Retina (tissue), 1 donor: ENCODE measurements around the gene DHX40.
A peak's percentile ranks its signal among the peaks of the same experiment; 100 is the strongest.
"Not testable (repeated sequence)": the region's sequence is repeated elsewhere in the genome, so short reads cannot be mapped to it uniquely, and the experiment has no call there.

ENCODE experiments used
- DNase-seq: peaks from one replicate; pipeline ENCODE4 v3.0.0-alpha.2; 2016

The DHX40 gene

GRCh38 chr17:59565171-59565958, at the start of gene DHX40:
Gene DHX40, plus strand, starts transcription at chr17:59565610. Its CDS starts 62 bp downstream, at chr17:59565672.
- DNase-seq: peak; percentile 98

DNA sequence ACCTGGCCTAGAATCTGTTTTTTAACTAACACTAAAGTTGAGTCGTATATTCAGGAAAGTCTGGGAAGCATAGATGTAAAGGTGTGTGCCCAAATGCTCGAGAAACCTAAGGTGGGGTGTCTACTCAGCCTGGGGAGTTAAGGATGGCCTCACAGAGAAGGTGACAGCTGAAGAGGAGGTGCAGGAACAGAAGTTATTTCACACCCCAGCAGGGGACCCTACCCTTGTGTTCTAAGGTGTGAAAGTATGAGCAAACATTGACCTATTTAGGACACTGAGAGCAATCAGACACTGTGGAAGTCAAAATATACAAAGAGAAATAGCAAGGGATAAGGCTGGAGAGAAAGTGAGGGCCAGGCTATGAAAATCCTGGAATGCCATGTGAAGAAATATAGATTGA, 49.0 kb upstream of the DHX40 start:
- DNase-seq: no peak

GRCh38 chr17:59519132-59519531, 46.3 kb upstream of the DHX40 start:
- no peak for DNase-seq

- DNase-seq: no peak
These were observed 45.2 kb upstream of the DHX40 start for GRCh38 chr17:59520251-59520650.

DNA sequence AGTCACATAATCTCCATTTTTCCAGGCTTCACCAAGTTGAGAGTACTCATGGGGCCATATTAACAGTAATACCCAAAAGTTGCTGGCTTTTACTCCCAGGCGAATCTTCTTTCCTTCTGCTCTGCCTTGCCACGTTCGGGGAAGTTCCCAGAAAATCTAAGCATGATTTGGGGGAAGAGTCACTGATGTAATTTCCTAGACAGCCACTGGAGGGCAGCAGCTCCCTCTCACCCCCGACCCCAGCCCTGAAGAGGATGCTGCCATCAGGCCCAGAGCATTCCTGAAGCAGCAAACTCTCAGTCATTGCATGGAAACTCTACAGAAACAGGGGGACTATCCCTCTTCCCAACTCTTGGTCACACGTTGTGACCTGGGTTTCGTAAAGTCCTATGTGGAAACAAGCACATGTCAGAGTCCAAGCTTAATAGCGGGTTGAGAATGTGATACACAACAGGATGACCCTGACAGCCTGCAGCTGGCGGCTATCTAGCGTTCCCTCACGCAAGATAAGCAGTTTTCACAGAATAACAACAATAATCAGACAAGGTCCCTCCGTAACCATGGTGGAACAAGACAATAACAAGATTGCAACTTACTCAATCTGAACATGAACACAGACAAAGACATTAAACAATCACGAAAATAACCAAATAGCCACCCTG, 43.8 kb upstream of the DHX40 start:
- peak; percentile 77 for DNase-seq

DNA sequence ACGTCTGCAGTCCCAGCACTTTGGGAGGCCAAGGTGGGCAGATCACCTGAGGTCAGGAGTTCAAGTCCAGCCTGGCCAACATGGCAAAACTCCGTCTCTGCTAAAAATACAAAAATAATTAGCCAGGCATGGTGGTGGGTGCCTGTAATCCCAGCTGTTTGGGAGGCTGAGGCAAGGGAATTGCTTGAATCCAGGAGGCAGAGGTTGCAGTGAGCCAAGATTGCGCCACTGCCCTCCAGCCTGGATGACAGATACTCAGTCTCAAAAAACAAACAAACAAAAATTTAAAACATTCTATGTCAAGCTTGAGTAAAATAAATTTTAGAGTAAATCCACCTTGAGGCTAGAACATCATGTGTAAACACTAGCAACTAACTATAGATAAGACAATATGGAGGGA, 40.5 kb upstream of the DHX40 start:
- not testable (repeated sequence) for DNase-seq

- no peak for DNase-seq
These were observed 39.7 kb upstream of the DHX40 start for GRCh38 chr17:59525668-59526067.

GRCh38 chr17:59526451-59526850, 39.0 kb upstream of the DHX40 start:
- no peak for DNase-seq

DNA sequence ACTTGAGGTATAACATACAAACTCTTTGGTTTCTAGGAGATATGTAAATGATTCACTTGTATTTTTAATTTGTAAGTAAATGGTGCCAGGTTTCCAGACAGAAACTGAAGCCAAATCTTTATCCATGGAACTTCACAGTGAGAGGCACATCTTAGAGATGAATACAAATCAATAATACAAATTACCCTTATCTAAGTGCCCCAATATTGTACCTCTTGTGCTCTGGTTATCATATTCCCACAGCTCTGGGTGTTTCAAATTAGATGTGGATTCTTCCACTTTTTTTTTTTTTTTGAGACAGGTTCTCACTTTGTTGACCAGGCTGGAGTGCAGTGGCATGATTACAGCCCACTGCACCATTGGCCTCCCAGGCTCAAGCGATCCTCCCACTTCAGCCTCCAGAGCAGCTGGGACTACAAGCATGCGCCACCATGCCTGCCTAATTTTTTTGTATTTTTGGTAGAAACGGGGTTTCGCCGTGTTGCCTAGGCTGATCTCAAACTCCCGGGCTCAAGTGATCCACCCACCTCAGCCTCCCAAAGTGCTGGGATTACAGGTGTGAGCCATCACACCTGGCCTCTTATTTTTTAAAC, 38.0 kb upstream of the DHX40 start:
- DNase-seq: no peak

DNA sequence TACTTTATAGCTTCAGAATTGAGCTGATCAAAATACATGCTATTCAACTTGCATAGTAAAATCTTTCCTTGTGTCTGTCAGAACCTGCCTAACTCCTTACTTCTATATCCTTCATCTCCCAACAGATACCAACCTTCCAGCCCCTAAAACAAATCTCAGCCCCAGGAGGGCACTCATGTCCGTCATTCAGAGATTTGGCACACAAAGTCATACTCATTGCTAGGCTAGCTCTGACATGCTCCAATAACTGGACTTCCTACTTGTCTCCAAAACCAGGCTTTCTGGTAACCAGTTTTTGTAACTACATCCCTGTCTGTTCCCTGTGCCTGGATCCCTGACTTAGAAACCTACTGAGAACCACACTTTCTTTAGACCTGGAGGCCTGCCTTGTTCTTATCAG, 37.5 kb upstream of the DHX40 start:
- DNase-seq: no peak

DNA sequence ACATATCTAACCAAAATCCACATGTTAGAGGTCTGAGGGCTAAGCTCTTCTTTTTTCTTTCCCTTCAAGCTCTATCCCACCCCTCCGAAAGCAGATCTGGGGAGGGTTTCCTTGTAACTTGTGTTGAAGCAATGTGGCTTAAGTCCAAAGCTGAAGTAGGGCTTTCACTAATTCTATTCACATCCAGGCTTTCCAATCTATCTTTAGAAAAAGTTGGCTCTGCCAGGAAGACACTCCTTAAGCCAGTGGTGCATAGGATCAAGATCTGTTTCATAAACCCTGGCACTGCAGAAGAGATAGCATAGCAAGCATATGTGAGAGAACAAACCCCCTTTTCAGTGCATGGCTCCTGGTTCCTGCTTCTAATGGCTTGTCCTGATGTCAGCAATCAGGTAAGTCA, 34.9 kb upstream of the DHX40 start:
- no peak for DNase-seq

- no peak for DNase-seq
These were observed 31.7 kb upstream of the DHX40 start for GRCh38 chr17:59533694-59534093.

GRCh38 chr17:59534583-59534982, 30.8 kb upstream of the DHX40 start:
- DNase-seq: no peak

GRCh38 chr17:59538195-59538909, 27.1 kb upstream of the DHX40 start:
- no peak for DNase-seq

- no peak for DNase-seq
These were observed 22.3 kb upstream of the DHX40 start for GRCh38 chr17:59542960-59543635.

GRCh38 chr17:59545942-59546341, 19.5 kb upstream of the DHX40 start:
- no peak for DNase-seq

DNA sequence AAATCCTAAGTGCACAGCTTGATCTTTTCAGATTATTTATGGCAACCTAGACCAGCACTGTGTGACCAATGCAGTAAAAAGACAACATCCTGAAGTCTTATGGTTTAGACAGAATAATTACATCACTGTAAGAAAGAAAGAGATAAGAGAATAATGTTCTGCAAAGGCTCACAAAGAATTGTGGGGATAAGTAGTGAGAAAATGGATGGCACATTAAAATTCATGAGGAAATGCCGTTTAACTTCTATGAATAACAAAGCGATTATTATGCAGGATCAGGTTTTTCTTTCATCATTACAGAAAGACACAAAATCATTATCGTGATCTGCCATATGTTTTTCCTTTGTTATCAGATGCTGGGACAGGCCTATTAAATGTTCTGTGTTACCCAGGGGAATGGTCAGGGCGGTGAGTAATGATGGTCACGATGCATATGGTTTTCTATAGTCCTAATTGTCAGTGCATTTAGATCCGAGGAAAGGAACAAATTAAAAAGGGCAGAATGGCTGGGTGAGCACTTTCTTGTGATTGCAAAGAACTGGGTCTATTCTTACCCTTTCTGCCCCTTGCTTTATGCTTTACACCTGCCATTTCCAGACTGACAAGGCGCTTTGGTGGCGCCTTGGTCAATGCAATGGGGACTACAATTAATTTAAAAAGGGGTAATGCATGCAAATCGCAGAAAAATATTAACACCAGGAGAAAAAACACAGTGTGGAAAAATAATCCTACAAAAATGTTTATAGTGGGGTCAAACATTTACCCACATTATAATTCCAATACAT, 18.1 kb upstream of the DHX40 start:
- peak; percentile 22 for DNase-seq

GRCh38 chr17:59548985-59549384, 16.4 kb upstream of the DHX40 start:
- DNase-seq: not testable (repeated sequence)

- no peak for DNase-seq
These were observed 14.7 kb upstream of the DHX40 start for GRCh38 chr17:59550703-59551102.

DNA sequence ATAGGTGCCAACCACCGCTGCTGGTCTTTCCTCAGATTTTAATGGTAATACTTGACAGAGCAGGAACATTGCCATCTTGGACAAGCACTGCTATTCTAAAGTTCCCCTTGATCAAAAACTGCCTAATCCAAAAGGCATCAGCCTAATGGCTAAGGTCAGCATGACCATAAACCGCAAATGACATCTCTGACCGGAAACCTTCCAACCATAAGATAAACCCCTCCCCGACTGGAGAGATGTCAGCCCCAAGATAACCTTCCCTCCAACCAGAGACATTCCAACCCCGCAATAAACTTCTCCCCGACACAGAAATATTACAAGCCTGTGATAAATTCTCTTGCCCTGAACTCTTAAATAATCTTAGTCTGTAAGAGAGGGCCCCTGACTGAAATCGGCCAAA, 7.4 kb upstream of the DHX40 start:
- DNase-seq: no peak

DNA sequence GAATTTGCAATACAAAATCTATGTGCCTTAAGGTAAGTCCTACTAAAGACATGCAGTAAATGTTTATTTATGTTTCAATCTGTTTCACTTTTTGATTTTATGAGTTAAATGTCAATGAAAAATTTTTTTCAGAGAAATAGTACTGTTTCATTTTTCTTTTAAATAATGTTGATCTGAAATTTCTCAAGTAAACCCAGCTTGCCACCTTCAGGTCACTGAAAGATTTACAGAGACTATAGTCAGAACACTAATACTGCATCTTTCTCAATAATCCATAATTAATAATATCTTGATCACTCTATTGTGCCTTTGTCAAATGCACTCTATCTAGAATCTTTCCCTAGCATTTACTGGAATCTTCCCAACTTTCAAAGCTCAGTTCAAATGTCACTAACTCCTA, 6.5 kb upstream of the DHX40 start:
- DNase-seq: no peak

DNA sequence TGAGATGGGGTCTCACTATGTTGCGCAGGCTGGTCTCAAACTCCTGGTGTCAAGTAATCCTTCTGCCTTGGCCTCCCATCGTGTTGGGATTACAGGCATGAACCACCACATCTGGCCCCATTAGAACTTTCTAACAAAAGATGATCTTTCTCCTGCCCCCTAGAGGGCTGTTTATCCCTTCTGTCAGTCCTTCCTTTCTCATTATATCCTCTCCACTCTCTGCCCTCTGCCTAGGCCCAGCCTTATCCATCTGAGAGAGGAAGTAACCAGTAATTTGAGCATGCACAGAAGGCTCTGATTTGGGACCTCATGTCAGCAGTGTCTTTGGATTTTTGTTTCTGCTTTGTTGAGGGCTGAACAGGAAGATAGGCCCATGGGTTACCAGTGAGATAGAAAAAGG, 4.4 kb upstream of the DHX40 start:
- no peak for DNase-seq
